GM23338 (cell line): Measurements from ENCODE around the gene CCNK. TPM values are rescaled to one million over a fixed set of nuclear protein-coding genes. Genes with fewer than 3 reads are reported as not detected.

Experiments
- ATAC-seq: fragments of 200-7000 bp; cut with Tn5 transposase; 3 replicates; pipeline ENCODE4 v1.9.1; 2020
- DNase-seq: peaks from one replicate; pipeline ENCODE4 v3.0.0-alpha.2; 2015; ENCODE audit warnings: low spot score
- H2AFZ ChIP-seq: fragments of 200-600 bp; sonication (generic); 2 replicates; pipeline ENCODE4 v1.8.0; 2016; ENCODE audit warnings: antibody characterized with exemption, mild to moderate bottlenecking, moderate library complexity
- H3F3A ChIP-seq: fragments of 200-600 bp; sonication (generic); replicated peaks from 2 replicates; pipeline ENCODE4 v1.8.0; 2017; ENCODE audit warnings: antibody characterized with exemption, mixed run types, low read depth
- H3K27ac ChIP-seq: fragments of 200-600 bp; sonication (generic); 2 replicates; pipeline ENCODE4 v1.6.1; 2016; ENCODE audit warnings: low read depth
- H3K27me3 ChIP-seq: fragments of 200-600 bp; sonication (generic); 2 replicates; pipeline ENCODE4 v1.8.0; 2016; ENCODE audit warnings: mild to moderate bottlenecking, mixed run types, moderate library complexity; ENCODE audit not compliant: insufficient read depth
- H3K36me3 ChIP-seq: fragments of 200-600 bp; sonication (generic); 2 replicates; pipeline ENCODE4 v1.8.0; 2016; ENCODE audit warnings: mild to moderate bottlenecking; ENCODE audit not compliant: insufficient read depth
- H3K4me1 ChIP-seq: fragments of 200-600 bp; sonication (generic); 2 replicates; pipeline ENCODE4 v1.8.0; 2016; ENCODE audit warnings: mild to moderate bottlenecking, moderate library complexity; ENCODE audit not compliant: insufficient read depth
- H3K4me2 ChIP-seq: fragments of 200-600 bp; sonication (generic); 2 replicates; pipeline ENCODE4 v1.7.1; 2017; ENCODE audit warnings: mixed run types
- H3K4me3 ChIP-seq: fragments of 200-600 bp; sonication (generic); 2 replicates; pipeline ENCODE4 v1.6.1; 2016; ENCODE audit warnings: mixed run types
- H3K79me2 ChIP-seq: fragments of 200-600 bp; sonication (generic); replicated peaks from 2 replicates; pipeline ENCODE4 v1.8.0; 2017; ENCODE audit warnings: mild to moderate bottlenecking; ENCODE audit not compliant: insufficient read depth
- H3K9me2 ChIP-seq: fragments of 200-600 bp; sonication (generic); 2 replicates; pipeline ENCODE4 v1.8.0; 2017; ENCODE audit not compliant: insufficient read depth
- H4K20me1 ChIP-seq: fragments of 200-600 bp; sonication (generic); replicated peaks from 2 replicates; pipeline ENCODE4 v1.8.0; 2017; ENCODE audit warnings: mild to moderate bottlenecking; ENCODE audit not compliant: insufficient read depth
- H3K27ac Mint-ChIP-seq: 2 replicates; pipeline ENCODE4 v1.8.0; 2020; ENCODE audit warnings: inconsistent platforms, mild to moderate bottlenecking, moderate library complexity, mixed read lengths
- H3K27me3 Mint-ChIP-seq: 3 replicates; pipeline ENCODE4 v1.8.0; 2022; ENCODE audit warnings: low read depth, mild to moderate bottlenecking, moderate library complexity, mixed read lengths, inconsistent platforms; ENCODE audit not compliant: insufficient read depth, poor library complexity
- H3K36me3 Mint-ChIP-seq: 3 replicates; pipeline ENCODE4 v1.8.0; 2021; ENCODE audit warnings: low read depth, mild to moderate bottlenecking, inconsistent platforms, moderate library complexity, mixed read lengths
- H3K4me1 Mint-ChIP-seq: 3 replicates; pipeline ENCODE4 v1.8.0; 2020; ENCODE audit warnings: mild to moderate bottlenecking, inconsistent platforms, mixed read lengths
- H3K4me3 Mint-ChIP-seq: 3 replicates; pipeline ENCODE4 v1.8.0; 2021; ENCODE audit warnings: moderate library complexity, mild to moderate bottlenecking, inconsistent platforms, mixed read lengths
- H3K9me3 Mint-ChIP-seq: 3 replicates; pipeline ENCODE4 v1.8.0; 2020; ENCODE audit warnings: moderate library complexity, mild to moderate bottlenecking, inconsistent platforms, mixed read lengths
- CREB1 ChIP-seq: fragments of 250-450 bp; sonication (Bioruptor Pico); IDR thresholded peaks from 2 replicates; pipeline ENCODE4 v1.5.0; 2020; ENCODE audit warnings: low read depth, mild to moderate bottlenecking, moderate library complexity
- CTCF ChIP-seq, 2 experiments: fragments of 200-600 bp in 1 of 2; sonication (generic) in 1 of 2; conservative IDR thresholded peaks; 2 replicates each; pipeline versions ENCODE4 v1.5.1 to v1.6.1; 2016 to 2017; ENCODE audit warnings: antibody characterized with exemption in 2 of 2, low read depth in 2 of 2, mild to moderate bottlenecking in 2 of 2, moderate library complexity in 1 of 2
- ETS1 ChIP-seq: IDR thresholded peaks from 2 replicates; pipeline ENCODE4 v1.6.1; 2016; ENCODE audit warnings: antibody characterized with exemption
- EZH2 ChIP-seq: fragments of 200-600 bp; sonication (generic); IDR thresholded peaks from one replicate; pipeline ENCODE4 v1.8.0; 2017; ENCODE audit warnings: antibody characterized with exemption, mild to moderate bottlenecking, low read depth; ENCODE audit not compliant: unreplicated experiment
- EZH2phosphoT487 ChIP-seq: fragments of 200-600 bp; sonication (generic); IDR thresholded peaks from one replicate; pipeline ENCODE4 v1.8.1; 2018; ENCODE audit warnings: antibody characterized with exemption; ENCODE audit not compliant: unreplicated experiment
- NANOG ChIP-seq: IDR thresholded peaks from 2 replicates; pipeline ENCODE4 v1.6.1; 2016; ENCODE audit warnings: antibody characterized with exemption, borderline replicate concordance
- POLR2AphosphoS5 ChIP-seq: IDR thresholded peaks from 2 replicates; pipeline ENCODE4 v1.6.1; 2016; ENCODE audit warnings: antibody characterized with exemption, low read depth
- REST ChIP-seq: IDR thresholded peaks from one replicate; pipeline ENCODE4 v1.6.1; 2018; ENCODE audit warnings: antibody characterized with exemption; ENCODE audit not compliant: unreplicated experiment
- STAT1 ChIP-seq: IDR thresholded peaks from one replicate; pipeline ENCODE4 v1.6.1; 2016; ENCODE audit warnings: antibody characterized with exemption; ENCODE audit not compliant: unreplicated experiment
- ZNF114 ChIP-seq: fragments of 250-450 bp; sonication (Bioruptor Pico); IDR thresholded peaks from 2 replicates; pipeline ENCODE4 v1.5.0; 2020; ENCODE audit warnings: mild to moderate bottlenecking, moderate library complexity
- ZNF331 ChIP-seq: fragments of 250-450 bp; sonication (Bioruptor Pico); IDR thresholded peaks from 2 replicates; pipeline ENCODE4 v1.5.0; 2020; ENCODE audit warnings: low read depth, mild to moderate bottlenecking, moderate library complexity
- ZNF462 ChIP-seq: fragments of 250-450 bp; sonication (Bioruptor Pico); IDR thresholded peaks from 2 replicates; pipeline ENCODE4 v1.5.0; 2020; ENCODE audit warnings: mild to moderate bottlenecking, moderate library complexity
- long read RNA-seq: library from polyadenylated mRNA; unstranded; transcript quantifications from one replicate; pipeline ENCODE4 v2.0.0, GENCODE V29; 2020; ENCODE audit not compliant: unreplicated experiment
- polyA plus RNA-seq: library from polyadenylated mRNA; unstranded; fragments of >200 nt; fragmentation: Nextera tagmentation; extraction: Ambion mirVana; gene quantifications from 2 replicates; pipeline ENCODE4 v1.2.1, GENCODE V29; 2016
- total RNA-seq: library from RNA; depleted of rRNA; stranded (reverse); fragments of >200 nt; shearing (Covaris generic); gene quantifications from 2 replicates; pipeline ENCODE4 v1.2.3, GENCODE V29; 2014; rRNA removed

CCNK gene
- total RNA-seq (54.0 and 63.4 TPM in 2 replicates), polyA plus RNA-seq (57.8 and 60.6 TPM in 2 replicates)
- long read RNA-seq, partial matches to known transcripts = 3 of 7 reads
- long read RNA-seq, other reads (novel, unspliced or antisense) = 2 of 7 reads

- Mint-ChIP-seq H3K27me3 (peaks cover 13% of the 10 kb centered on the region), H3K9me3 (no peaks in the 10 kb centered on the region), H3K4me1 (peaks cover 22% of the 10 kb centered on the region), H3K36me3 (no peaks in the 10 kb centered on the region; the same call in 2 of the 3 replicates), H3K4me3 (peak within 1 kb of the TSS; percentile 98), H3K27ac (peak within 1 kb of the TSS; percentile 99)
- peak within 1 kb of the TSS; percentile 98 for H3K4me2 ChIP-seq
- no peaks in the 10 kb centered on the region for H3K9me2 ChIP-seq
- peak within 1 kb of the TSS; percentile 54; the same call in 1 of the 2 replicates for H2AFZ ChIP-seq
- peak; percentile 99 for DNase-seq
- H3F3A ChIP-seq = 0 out of 2 replicates have a peak, but pooled peaks cover 6% of the 10 kb centered on the region
- TF ChIP-seq NANOG (no peak), REST (no peak), CREB1 (peak; percentile 99), POLR2AphosphoS5 (peak; percentile 93), ZNF331 (CRISPR knock-in tag) (no peak), EZH2 (no peak), CTCF (conservative IDR thresholded peaks at IDR 0.05; ENCODE audit: low read depth in 2 of 2) (no peak), STAT1 (no peak), ZNF462 (CRISPR knock-in tag) (no peak), ETS1 (peak; percentile 48; the same call in 1 of the 2 replicates), ZNF114 (no peak), EZH2phosphoT487 (no peak)
- ATAC-seq = peak; percentile 85
- peaks cover 87% of the 10 kb centered on the region for H3K79me2 ChIP-seq
- H3K27me3 ChIP-seq = no peaks in the 10 kb centered on the region
- H3K4me3 ChIP-seq = peak within 1 kb of the TSS; percentile 92
- no peaks in the 10 kb centered on the region for H3K36me3 ChIP-seq
- H4K20me1 ChIP-seq = peaks cover 65% of the 10 kb centered on the region
- H3K4me1 ChIP-seq = peaks cover 15% of the 10 kb centered on the region
- H3K27ac ChIP-seq = peak within 1 kb of the TSS; percentile 90
These were observed at the start of gene CCNK for GRCh38 chr14:99480917-99481744. TSS of gene CCNK (plus strand) at chr14:99481409. CDS start at chr14:99492678, 11,269 bp downstream.
